ENCODE results near the gene RNF148.

DNA sequence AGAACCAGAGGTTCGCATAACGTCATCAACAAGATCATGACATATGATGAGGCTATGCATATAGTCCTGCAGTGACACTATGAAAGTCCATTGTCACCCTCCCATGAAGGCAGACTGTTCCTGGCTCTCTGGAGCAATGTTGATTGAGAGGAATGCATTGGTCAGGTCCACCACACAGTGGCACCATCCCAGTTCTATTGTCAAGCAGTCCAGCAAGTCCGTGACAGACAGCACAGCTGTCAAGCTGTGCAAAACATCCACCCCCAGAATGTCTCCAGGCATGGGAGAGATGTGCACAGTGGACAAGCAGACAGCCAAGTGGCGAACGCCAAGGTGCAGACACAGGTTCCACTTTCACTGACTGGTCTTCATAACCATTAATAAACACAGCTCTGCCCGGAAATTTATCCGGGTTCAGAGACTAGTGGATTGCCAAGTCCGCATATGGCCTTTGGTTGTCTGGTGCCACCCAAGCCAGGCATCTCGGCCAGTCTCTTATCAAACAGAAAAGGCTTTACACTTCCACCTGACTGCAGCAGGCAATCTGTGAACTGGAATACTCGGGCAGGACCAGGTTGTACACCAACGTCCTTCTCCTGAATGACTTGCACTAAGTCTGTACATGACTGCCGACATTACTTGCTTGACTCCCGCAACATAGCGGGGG, 11.0 kb downstream of the RNF148 start:
- TF ChIP-seq GATA3 (IDR thresholded peaks at IDR 0.05; ENCODE audit: low read depth, low read length): no peak
- no peak for TF ChIP-seq GATA2 (IDR thresholded peaks at IDR 0.05; ENCODE audit: low read depth, low read length)

All from SH-SY5Y (cell line).